NCI-H2107 treated with DMSO at 0.1 percent for 48 hours (cell line): ENCODE measurements around the gene FIBCD1.

ENCODE experiments used
- DNase-seq: peaks from one replicate; lab custom pipeline; 2025; ENCODE audit not compliant: unreplicated experiment; lab: John Stamatoyannopoulos, UW

Gene FIBCD1

GRCh38 chr9:130923611-130924447 is 15.2 kb downstream of the FIBCD1 start:
- no peak for DNase-seq

- no peak for DNase-seq
Observed at GRCh38 chr9:130922893-130923610, 16.0 kb downstream of the FIBCD1 start.

GRCh38 chr9:130921989-130922892 is 16.8 kb downstream of the FIBCD1 start:
- DNase-seq, result no peak

GRCh38 chr9:130921300-130921988 is 17.6 kb downstream of the FIBCD1 start:
- DNase-seq, result no peak

- DNase-seq, result no peak
Observed at GRCh38 chr9:130920762-130921299, 18.2 kb downstream of the FIBCD1 start.

- no peak for DNase-seq
Observed at GRCh38 chr9:130920233-130920632, 18.8 kb downstream of the FIBCD1 start.

GRCh38 chr9:130919559-130920145 is 19.4 kb downstream of the FIBCD1 start:
- no peak for DNase-seq

- no peak for DNase-seq
Observed at GRCh38 chr9:130918826-130919558, 20.1 kb downstream of the FIBCD1 start.

GRCh38 chr9:130918101-130918825 is 20.8 kb downstream of the FIBCD1 start:
- DNase-seq, result no peak

GRCh38 chr9:130917168-130917960 is 21.7 kb downstream of the FIBCD1 start:
- no peak for DNase-seq

- no peak for DNase-seq
Observed at GRCh38 chr9:130915096-130915447, 24.0 kb downstream of the FIBCD1 start.

- no peak for DNase-seq
Observed at GRCh38 chr9:130914417-130915095, 24.5 kb downstream of the FIBCD1 start.

- no peak for DNase-seq
Observed at GRCh38 chr9:130913599-130914416, 25.2 kb downstream of the FIBCD1 start.

GRCh38 chr9:130912932-130913598 is 26.0 kb downstream of the FIBCD1 start:
- DNase-seq, result no peak

GRCh38 chr9:130911254-130912049 is 27.6 kb downstream of the FIBCD1 start:
- no peak for DNase-seq
